GM18519 (cell line): ENCODE data around the gene SYP.

Experiments
- ATAC-seq: cut with Tn5 transposase; IDR thresholded peaks from one replicate; pipeline ENCODE4 v1.9.1; 2021; ENCODE audit warnings: mild to moderate bottlenecking, moderate library complexity; ENCODE audit not compliant: unreplicated experiment, low FRiP score

SYP gene

DNA sequence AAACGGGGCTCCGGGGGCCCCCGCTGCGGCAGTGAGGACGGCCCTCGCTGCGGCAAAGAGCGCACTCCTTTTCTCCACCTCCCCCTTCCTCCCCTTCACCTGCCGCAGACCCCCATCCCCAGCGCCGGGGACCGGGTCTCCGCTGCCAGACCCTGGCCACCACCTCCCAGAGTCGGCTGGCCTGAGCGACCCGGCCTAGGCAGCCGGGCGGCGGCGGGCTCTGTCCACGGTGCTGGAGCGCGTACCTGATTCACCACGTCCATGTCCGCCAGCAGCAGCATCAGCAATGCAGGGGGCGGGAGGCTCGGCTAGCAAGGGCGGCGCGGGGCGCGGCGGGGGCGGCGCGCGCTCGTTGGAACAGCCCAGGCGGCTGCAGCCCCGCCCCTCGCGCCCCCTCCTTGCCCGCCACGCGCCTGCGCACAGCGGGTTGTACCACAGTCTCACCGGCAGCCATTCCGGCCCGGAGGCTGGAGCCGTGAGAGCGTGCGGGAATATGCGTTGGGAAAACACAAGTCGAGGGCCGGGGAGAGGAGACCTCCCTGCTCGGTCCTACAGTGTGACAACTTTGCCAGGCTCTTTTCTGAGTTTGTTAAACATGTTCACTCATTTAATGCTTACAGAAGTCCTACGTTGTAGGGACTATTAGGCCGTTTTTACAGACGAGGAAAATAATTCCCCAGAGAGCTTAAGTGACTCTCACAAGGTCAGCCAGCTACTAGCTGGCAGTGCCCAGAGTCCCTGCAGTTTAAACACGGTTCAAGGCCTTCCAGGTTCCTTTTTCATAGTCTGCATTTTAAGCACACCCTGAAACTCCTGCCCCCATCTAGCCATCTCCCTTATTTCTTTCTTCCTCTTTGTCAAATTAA, at the start of gene SYP:
Gene SYP, minus strand, starts transcription at position 288 of the 866 bp plus-strand sequence. Its CDS starts 7 bp downstream, at position 281.
- peak; percentile 86 for ATAC-seq

DNA sequence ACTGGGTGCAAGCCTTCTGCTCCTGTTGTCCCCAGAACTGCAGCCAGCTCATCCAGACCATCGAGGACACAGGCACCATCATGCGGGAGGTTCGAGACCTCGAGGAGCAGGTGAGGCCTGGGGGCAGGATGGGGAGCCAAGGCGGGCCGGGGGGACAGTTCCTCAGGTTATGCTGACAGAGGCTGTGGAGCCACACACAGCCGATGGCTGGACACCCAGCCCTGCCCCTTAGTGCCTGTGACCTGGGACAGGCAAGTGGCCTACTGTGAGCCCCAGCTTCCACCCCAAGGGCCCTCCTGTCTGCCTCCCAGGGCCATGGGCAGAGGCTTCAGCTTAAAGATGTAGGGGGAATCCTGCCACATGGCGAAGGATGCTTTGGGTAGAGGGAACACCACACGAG, 49.6 kb upstream of the SYP start:
- ATAC-seq, result no peak

DNA sequence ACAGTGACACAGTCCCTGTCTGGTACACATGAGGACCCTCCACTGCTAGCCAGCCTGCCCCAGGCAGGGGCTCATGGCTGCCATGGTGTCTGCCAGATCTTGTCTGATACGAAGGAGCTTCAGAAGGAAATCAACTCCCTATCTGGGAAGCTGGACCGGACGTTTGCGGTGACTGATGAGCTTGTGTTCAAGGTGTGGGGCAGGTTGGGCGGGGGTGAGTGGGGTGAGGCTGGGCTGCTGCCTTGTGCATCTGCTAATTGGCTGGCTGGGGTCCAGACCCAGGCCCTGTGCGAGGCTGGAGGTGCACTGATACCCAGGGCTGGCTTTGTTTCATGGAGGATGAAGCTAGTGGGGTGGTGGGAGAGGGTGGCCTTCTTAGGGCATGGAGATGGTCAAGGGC, 49.1 kb upstream of the SYP start:
- ATAC-seq, result no peak

DNA sequence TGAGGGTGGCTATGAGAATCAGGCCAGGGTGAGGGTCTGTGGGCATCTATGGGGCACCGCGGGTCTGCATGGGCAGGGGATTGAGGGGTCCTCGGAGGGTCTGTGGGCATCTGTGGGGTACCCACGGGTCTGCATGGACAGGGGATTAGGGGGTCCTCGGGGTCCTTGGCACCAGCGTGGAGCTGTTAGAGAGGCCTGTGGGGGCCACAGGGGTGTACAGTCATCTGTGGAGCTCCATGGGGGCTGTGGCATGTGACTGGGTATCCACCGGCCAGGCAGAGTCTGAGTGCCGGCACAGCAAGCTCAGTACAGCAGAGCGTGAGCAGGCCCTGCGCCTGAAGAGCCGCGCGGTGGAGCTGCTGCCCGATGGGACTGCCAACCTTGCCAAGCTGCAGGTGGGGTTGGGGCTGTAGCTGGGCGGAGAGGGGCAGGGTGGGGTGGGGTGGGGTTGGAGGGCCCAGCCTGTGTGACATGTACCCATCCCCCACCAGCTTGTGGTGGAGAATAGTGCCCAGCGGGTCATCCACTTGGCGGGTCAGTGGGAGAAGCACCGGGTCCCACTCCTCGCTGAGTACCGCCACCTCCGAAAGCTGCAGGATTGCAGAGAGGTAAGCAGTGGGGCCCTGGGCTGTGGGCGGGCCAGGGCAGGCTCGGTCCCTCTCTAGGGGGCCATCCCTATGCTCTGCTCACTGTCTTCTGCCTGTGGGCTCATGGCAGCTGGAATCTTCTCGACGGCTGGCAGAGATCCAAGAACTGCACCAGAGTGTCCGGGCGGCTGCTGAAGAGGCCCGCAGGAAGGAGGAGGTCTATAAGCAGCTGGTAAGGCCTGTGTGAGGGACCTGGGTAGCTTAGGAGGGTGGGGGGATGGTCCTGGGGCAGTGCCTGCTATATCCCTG, 48.2 kb upstream of the SYP start:
- ATAC-seq, result no peak

DNA sequence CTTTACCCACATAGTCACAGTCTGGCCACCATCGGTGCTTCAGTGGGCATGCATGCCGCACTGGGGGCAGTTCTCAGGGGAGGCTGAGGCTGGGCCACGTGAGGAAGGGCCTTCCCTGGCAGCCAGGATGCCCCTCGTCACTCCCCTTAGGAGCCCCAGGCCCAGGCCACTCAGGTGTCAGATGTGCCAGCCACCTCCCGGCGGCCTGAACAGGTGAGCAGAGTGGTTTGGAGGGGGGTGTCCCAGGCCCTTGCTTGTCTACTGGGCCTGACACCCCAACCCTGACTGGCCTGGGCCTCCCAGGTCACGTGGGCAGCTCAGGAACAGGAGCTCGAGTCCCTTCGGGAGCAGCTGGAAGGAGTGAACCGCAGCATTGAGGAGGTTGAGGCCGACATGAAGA, 47.4 kb upstream of the SYP start:
- ATAC-seq, result no peak

DNA sequence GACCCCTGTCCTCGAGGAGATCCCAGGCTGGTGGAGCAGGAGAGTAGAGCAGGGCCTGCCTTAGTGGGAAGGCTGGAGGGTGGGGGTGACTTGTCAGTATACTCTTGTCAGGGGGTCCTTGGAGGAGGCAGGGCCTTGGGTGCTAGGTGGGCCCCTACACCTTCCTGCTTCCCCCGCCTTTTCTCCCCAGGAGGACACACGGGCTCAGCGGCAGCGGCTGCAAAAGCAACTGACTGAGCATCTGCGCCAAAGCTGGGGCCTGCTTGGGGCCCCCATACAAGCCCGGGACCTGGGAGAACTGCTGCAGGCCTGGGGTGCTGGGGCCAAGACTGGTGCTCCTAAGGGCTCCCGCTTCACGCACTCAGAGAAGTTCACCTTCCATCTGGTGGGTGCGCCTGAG, 46.5 kb upstream of the SYP start:
- ATAC-seq, result no peak

DNA sequence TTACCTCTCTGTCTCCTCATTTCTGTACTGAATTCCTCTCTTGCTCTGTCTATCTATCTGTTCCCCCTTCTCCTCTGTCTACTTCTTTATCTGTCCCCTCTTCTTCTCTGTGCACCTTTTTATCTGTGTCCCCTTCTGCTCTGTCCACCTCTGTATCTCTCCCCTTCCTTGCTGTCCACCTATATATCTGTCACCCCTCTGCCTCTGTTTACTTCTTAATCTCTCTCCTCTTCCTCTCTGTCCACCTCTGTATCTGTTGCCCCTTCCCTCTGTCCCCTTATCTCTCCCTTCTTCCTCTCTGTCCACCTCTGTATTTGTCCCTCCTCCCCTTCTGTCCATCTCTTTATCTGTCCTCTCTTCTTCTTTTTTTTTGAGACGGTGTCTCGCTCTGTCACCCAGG, 44.2 kb upstream of the SYP start:
- ATAC-seq, result no peak

DNA sequence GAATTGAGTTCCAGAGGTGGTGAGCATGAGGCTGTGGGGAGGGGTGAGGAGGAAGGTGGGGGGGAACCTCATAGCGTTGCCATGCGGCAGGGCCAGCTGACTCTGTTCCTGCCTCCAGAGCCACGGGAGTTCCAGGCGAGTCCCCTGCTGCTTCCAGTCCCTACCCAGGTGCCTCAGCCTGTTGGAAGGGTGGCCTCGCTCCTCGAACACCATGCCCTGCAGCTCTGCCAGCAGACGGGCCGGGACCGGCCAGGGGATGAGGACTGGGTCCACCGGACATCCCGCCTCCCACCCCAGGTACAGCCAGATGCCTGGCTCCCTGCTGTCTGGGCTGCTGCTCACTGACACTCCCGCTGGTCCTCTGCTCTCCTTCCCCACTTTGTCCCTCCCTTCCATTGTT, 43.2 kb upstream of the SYP start:
- ATAC-seq, result no peak

DNA sequence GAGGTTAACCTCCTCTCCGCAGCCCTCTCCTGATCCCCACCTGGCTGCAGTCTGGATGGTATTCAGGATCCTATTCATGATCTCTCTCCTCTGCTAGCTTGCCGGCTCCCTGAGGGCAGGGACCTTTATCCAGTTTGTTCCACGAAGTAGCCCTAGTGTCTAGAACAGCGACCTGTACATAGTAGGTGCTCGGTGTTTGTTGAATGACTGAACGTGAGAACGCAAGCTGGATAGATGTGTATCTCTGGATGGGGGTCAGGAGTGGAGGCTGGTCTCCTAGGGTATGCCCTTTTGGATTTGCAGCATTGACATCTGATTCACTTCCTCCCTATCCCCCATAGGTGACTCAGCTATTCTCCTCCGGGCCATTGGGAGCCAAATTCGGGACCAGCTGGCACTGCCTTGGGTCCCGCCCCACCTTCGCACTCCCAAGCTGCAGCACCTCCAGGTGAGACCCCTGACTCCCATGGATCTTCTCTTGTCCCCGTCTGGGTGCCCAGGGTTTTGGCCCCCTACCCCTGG, 42.6 kb upstream of the SYP start:
- no peak for ATAC-seq

DNA sequence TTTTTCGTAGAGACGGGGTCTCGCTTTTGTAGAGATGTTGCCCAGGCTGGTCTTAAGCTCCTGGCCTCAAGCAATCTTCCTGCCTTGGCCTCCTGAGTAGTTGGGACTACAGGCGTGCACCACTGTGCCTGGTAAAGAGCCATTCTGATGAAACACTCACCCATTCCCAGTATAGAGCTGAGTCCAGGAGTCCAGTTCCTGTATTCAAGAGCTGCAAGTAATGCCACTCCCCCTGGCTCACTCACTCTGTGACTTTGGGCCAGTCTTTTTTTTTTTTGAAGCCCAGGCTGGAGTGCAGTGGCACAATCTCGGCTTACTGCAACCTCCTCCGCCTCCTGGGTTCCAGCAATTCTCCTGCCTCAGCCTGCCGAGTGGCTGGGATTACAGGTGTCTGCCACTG, 38.7 kb upstream of the SYP start:
- no peak for ATAC-seq

DNA sequence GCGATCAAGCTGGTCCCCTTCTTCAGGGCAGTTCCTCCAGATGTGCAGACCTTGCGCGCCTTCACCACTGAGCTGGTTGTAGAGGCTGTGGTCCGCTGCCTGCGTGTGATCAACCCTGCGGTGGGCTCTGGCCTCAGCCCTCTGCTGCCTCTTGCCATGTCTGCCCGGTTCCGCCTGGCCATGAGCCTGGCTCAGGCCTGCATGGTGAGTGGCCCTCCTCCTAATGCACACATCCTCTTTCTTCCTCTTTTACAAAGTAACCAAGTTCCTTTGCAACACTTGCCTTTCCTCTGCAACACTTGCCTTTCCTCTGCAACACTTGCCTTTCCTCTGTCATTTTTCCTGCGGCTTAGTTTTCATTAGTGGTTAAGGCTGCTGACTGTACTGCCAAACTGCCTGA, 37.1 kb upstream of the SYP start:
- no peak for ATAC-seq

DNA sequence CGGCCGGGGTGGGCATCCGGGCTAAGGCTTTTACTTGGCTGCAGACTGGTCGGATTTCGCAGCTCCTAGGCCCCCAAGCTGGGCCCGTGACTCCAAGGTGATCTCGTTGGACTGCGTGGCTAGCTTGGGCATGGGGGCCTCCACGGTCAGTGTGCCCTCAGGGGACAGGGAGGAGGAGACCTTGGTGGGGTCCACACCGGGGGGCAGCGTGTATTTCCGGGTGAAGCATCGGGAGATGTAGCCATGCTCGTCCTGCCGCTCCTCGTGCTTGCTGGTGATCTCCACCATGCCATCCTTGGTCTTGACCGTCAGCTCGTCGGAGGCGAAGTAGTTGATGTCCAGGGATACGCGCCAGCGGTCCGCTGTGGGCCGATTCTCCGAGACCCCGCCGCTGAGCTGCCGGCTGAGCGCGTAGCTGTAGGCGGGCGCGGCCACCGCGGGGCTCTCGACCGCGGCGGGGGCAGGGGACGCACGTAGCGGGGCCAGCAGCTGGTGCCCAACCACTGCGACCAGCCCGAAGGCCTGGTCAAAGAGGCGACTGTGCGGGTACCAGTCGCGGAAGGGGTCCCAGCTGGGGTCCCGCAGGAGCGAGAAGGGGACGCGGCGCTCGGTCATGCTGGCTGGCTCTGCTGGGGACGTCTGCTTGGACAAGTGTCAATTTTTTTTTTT, 34.0 kb upstream of the SYP start:
- no peak for ATAC-seq

DNA sequence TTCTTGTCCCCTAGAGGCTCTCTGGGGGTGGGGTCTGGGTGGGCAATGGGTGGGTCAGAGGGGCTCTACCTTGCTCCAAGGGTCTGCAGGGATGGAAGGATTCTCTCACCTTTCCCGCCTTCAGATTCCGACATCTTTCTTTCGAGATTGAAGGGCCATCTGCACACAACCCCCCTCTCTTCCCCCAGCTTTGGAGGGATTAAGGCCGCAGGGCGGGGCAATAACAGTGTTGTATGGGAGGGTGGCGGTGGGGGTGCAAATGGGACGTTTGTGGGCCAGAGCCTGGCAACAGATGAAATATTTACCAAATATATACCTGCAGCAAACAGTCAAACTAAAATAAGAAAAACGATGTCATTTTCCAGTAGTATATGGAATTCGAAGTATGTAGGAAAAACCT, 33.2 kb upstream of the SYP start, which contains the start of gene CACNA1F:
Gene CACNA1F, minus strand, starts transcription at position 165 of the 400 bp plus-strand sequence. Its CDS starts 31 bp downstream, at position 134.
- no peak for ATAC-seq

DNA sequence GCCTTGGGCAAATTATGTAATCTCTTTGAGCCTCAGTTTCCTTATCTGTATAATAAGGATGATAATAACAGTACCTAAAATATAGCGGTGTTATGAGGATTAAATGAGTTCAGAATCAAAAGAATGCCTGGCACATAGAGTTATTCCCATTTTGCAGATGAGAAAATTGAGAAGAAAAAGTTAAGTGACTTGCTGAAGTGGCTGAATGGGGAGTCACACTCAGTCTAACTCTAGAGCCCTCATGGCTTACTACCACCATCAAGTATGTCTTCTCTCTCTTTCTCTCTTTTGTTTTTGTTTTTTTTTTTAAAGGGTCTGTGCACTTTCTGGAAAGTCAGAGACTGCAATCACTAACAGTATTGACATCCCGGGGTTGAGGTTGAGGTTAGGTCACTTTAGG, 32.5 kb upstream of the SYP start:
- ATAC-seq, result no peak

DNA sequence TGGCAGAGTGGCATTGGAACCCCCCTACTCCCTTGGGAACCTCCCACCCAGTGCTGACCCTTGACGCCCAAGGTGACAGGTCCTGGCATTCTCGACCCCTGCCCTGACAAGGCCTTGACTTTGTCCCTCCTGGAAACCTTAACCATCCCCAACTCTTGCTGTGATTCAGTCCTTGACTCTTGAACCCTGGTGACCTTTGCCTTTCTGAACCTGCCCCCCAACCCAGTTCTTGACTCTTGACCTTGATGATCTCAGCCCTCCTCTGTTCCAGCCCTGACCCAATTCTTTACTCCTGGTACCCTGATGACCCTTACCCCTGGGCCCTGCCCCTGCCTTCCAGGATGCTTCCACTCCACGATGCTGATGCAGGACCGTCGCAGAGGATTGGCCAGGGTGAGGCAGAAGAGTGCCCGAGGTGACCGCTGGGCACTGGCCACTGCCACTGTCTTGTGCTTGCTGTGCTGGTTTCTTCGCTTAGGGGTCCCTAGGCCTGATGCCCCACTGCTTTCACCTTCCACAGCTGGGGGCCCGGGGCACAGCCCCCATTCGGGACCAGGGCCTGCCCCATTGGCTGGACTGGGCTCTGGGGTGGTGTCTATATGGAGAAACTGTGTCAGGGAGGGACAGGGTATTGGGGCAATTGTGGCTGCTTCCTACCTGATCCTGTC, 31.5 kb upstream of the SYP start:
- no peak for ATAC-seq

DNA sequence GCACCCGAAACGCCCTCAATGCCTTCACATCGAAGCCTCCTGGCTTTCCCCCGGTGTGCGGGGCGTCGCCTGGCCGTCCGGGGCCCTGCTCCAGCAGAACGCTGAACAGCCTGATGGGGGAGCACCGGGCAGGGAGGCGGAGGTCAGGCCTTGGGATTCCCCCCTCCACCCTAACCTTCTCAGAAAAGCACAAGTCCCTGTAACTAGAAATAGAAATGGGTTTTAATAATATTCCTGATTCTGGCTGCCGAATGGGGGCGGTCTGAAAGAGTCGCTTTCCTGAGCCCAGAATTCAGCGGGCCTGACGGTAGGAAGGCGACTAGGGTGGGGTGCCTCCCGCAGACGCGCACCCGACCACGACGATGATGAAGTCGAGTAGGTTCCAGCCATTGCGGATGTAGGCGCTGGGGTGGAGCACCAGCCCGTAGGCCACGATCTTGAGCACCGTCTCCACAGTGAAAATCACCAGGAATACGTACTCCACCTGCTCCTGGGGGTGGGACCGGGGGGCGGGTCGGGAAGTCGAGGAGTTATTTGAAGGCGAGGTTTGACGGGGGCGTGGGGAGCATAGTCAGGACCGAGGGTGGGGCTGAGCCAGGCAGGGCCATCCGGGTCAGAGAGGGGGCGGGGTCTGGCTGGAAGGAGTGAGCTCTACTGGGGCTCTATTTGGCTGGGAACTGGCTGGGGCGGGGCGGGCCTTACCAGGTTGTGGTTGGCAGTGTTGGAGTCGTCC, 30.7 kb upstream of the SYP start:
- ATAC-seq, result no peak

DNA sequence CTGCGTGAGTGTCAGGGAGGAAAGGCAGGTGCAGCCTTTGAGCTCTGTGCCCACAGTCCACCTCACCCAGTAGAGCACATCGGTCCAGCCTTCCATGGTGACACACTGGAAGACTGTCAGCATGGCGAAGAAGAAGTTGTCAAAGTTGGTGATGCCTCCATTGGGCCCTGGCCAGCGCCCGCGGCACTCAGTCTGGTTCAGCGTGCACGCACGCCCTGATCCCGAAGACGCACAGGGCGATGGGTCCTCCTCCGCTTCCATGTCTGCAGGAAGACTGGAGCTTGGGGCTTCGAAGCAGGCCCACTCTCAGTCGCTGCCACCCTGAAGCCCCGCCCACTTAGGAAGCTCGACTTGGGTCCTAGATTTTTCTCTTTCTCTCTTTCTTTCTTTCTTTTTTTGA, 28.2 kb upstream of the SYP start:
- ATAC-seq, result no peak

DNA sequence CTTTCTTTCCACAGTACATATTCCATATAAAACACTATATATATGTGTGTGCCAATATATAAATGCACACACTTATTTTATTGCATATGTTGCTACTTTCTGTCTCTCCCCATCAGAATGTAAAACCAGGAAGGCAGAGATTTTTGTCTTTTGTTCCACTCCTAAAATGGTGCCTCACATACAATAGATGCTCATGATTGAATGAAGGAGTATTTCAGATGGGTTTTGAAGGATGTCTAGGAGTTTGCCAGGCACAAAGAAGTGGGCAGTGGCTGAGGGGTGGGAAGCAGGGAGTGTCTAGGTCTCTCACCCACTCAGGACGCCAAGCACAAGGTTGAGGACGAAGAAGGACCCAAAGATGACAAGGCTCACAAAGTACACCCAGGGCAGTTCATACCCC, 27.7 kb upstream of the SYP start:
- ATAC-seq, result no peak

DNA sequence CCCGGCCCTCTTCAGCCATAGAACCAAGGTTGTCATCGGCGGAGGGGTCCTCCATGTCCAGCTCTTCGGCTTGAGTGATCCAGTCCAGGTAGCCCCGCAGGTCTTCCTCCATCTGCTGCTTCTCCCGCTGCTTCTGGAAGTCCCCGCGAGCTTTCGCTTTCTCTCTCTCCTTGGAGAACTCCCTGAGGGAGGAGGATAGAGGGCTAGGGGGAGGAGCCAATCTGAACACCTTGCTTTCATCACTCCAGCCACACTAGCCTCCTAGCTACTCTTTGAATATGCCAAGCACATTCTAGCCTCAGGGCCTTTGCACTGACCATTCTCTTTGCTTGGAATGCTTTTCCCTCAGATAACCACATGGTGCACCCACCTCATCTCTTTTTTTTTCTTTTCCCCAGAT, 27.0 kb upstream of the SYP start:
- no peak for ATAC-seq

DNA sequence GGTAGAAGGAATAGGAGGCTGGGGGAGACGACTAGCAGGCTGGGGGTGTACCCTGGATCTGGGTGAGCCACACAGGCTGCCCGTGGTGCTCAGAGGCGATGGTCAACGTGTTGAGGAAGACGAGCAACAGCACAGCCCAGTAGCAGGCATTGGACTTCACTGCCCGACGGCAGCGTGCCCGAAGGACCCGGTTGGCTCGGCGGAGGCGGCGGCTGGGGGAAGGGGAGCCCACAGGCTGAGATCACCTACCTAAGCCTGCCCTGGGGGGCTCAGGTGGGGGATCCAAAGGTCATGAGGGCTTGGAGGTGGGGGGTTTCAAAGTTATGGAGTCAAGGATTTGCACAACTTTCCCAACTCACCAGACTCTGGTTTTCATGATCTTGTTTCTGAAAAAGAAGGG, 25.9 kb upstream of the SYP start:
- no peak for ATAC-seq
